Suprapubic skin (tissue), 4 donors: ENCODE data around the gene OR2T2. TPM values are rescaled to one million over a fixed set of nuclear protein-coding genes. Genes with fewer than 3 reads are reported as not detected.
"Not testable (repeated sequence)": the region's sequence is repeated elsewhere in the genome, so short reads cannot be mapped to it uniquely, and the experiment has no call there.

ENCODE experiments used
- DNase-seq, 2 donors: peaks; one replicate each; pipeline ENCODE4 v3.0.0-alpha.2; 2019; ENCODE audit warnings: low spot score in 2 of 2
- H3K27ac ChIP-seq: fragments of 200-600 bp; sonication (generic); one replicate; pipeline ENCODE4 v1.5.1; 2019
- H3K27me3 ChIP-seq: fragments of 200-600 bp; sonication (generic); one replicate; pipeline ENCODE4 v1.5.1; 2019
- H3K36me3 ChIP-seq: fragments of 200-600 bp; sonication (generic); one replicate; pipeline ENCODE4 v1.5.1; 2019
- H3K4me1 ChIP-seq: fragments of 200-600 bp; sonication (generic); one replicate; pipeline ENCODE4 v1.5.1; 2019
- H3K4me3 ChIP-seq: fragments of 200-600 bp; sonication (generic); one replicate; pipeline ENCODE4 v1.5.1; 2019; ENCODE audit warnings: mild to moderate bottlenecking
- H3K9me3 ChIP-seq: fragments of 200-600 bp; sonication (generic); one replicate; pipeline ENCODE4 v1.5.1; 2019
- CTCF ChIP-seq, 2 donors: fragments of 200-600 bp in 1 of 2; fragments of 450-650 bp in 1 of 2; sonication (generic) in 1 of 2; IDR thresholded peaks; one replicate each; pipeline ENCODE4 v1.5.1; 2016 to 2019; ENCODE audit warnings: antibody characterized with exemption in 2 of 2, mild to moderate bottlenecking in 1 of 2, moderate library complexity in 1 of 2
- EP300 ChIP-seq: sonication (generic); formaldehyde crosslinking; IDR thresholded peaks from one replicate; pipeline ENCODE4 v1.6.1; 2017; ENCODE audit warnings: antibody characterized with exemption
- POLR2A ChIP-seq, 2 donors: fragments of 450-650 bp; IDR thresholded peaks; one replicate each; pipeline ENCODE4 v1.6.1; 2017; ENCODE audit warnings: antibody characterized with exemption in 2 of 2, mild to moderate bottlenecking in 2 of 2, moderate library complexity in 2 of 2
- POLR2AphosphoS5 ChIP-seq, 3 donors: sonication (generic); formaldehyde crosslinking; IDR thresholded peaks; one replicate each; pipeline ENCODE4 v1.6.1; 2017; ENCODE audit warnings: antibody characterized with exemption in 3 of 3
- WGBS: methylation state at CpG from one replicate; pipeline ENCODE4 v1.1.5; 2018; 5-methylcytosine and 5-hydroxymethylcytosine counted together
- total RNA-seq, 4 donors: library from RNA; depleted of rRNA; stranded (reverse); fragments of >200 nt; gene quantifications; one replicate each; pipeline ENCODE4 v1.1.0, GENCODE V29; 2016

OR2T2 gene
- total RNA-seq, 4 donors from 2014 or later: 0.31 TPM; not detected in 3

GRCh38 chr1:248448409-248449074, 3.1 kb downstream of the OR2T2 start:
- not testable (repeated sequence) for H3K27ac ChIP-seq, H3K36me3 ChIP-seq, H3K4me3 ChIP-seq, H3K4me1 ChIP-seq, H3K27me3 ChIP-seq, H3K9me3 ChIP-seq, DNase-seq
- no CpG with 5 or more reads among the region's 4 CpGs for WGBS

- not testable (repeated sequence) for H3K4me1 ChIP-seq, H3K4me3 ChIP-seq, H3K9me3 ChIP-seq, H3K36me3 ChIP-seq, H3K27me3 ChIP-seq, H3K27ac ChIP-seq, DNase-seq
- WGBS: 75% methylated on average over 4 of the region's 6 CpGs
These were observed 4.5 kb downstream of the OR2T2 start for GRCh38 chr1:248449821-248450465.

GRCh38 chr1:248450466-248451145, 5.2 kb downstream of the OR2T2 start:
- H3K4me3 ChIP-seq, H3K36me3 ChIP-seq, DNase-seq, H3K27ac ChIP-seq, H3K9me3 ChIP-seq, H3K4me1 ChIP-seq, H3K27me3 ChIP-seq: not testable (repeated sequence)
- WGBS: 43% methylated on average over 2 of the region's 5 CpGs

- no CpG with 5 or more reads among the region's 7 CpGs for WGBS
- not testable (repeated sequence) for H3K4me1 ChIP-seq, DNase-seq, H3K9me3 ChIP-seq, H3K4me3 ChIP-seq, H3K27me3 ChIP-seq, H3K36me3 ChIP-seq, H3K27ac ChIP-seq
These were observed 8.2 kb downstream of the OR2T2 start for GRCh38 chr1:248453619-248454018.

- 90% methylated on average over 1 of the region's 4 CpGs for whole genome bisulfite sequencing
- DNase-seq, H3K9me3 ChIP-seq, H3K4me1 ChIP-seq, H3K27ac ChIP-seq, H3K4me3 ChIP-seq, H3K36me3 ChIP-seq, H3K27me3 ChIP-seq: not testable (repeated sequence)
These were observed 9.6 kb downstream of the OR2T2 start for GRCh38 chr1:248455045-248455444.

- H3K4me1 ChIP-seq, H3K36me3 ChIP-seq, H3K4me3 ChIP-seq, DNase-seq, H3K27me3 ChIP-seq, H3K9me3 ChIP-seq, H3K27ac ChIP-seq: not testable (repeated sequence)
- no CpG with 5 or more reads among the region's 2 CpGs for WGBS
These were observed 11.2 kb downstream of the OR2T2 start for GRCh38 chr1:248456635-248457034.

- not testable (repeated sequence) for H3K4me1 ChIP-seq, H3K27ac ChIP-seq, H3K9me3 ChIP-seq, DNase-seq, H3K36me3 ChIP-seq, H3K27me3 ChIP-seq, H3K4me3 ChIP-seq
- WGBS: 63% methylated on average over 7 of the region's 7 CpGs
These were observed 13.7 kb downstream of the OR2T2 start for GRCh38 chr1:248459117-248459516.

- Histone ChIP-seq H3K9me3 (no peaks in the 10 kb centered on the region), H3K27ac (no peak overlapping the region), H3K36me3 (no peaks in the 10 kb centered on the region), H3K4me3 (no peak overlapping the region), H3K4me1 (no peaks in the 10 kb centered on the region), H3K27me3 (no peaks in the 10 kb centered on the region)
- 85% methylated on average over 4 of the region's 4 CpGs for WGBS
- no peak for TF ChIP-seq POLR2AphosphoS5 (IDR thresholded peaks at IDR 0.05)
- no peak for TF ChIP-seq CTCF (IDR thresholded peaks at IDR 0.05)
- TF ChIP-seq POLR2A (IDR thresholded peaks at IDR 0.05): no peak
- no peak for TF ChIP-seq EP300
- DNase-seq: no peak
These were observed 25.7 kb downstream of the OR2T2 start for GRCh38 chr1:248471154-248471553.

GRCh38 chr1:248472111-248472510, 26.7 kb downstream of the OR2T2 start:
- not testable (repeated sequence) for H3K4me3 ChIP-seq, H3K36me3 ChIP-seq, H3K4me1 ChIP-seq, H3K27ac ChIP-seq, DNase-seq, H3K27me3 ChIP-seq, H3K9me3 ChIP-seq
- WGBS: 70% methylated on average over 2 of the region's 2 CpGs

GRCh38 chr1:248473051-248473450, 27.6 kb downstream of the OR2T2 start, which contains the start of gene OR2T3:
Gene OR2T3, plus strand, starts transcription at chr1:248473351. Its CDS starts 0 bp downstream, at chr1:248473351.
- not testable (repeated sequence) for H3K27ac ChIP-seq, H3K27me3 ChIP-seq, H3K36me3 ChIP-seq, DNase-seq, H3K4me3 ChIP-seq, H3K9me3 ChIP-seq, H3K4me1 ChIP-seq
- WGBS: 71% methylated on average over 1 of the region's 2 CpGs

GRCh38 chr1:248475660-248476059, 30.2 kb downstream of the OR2T2 start:
- not testable (repeated sequence) for H3K4me1 ChIP-seq, H3K27me3 ChIP-seq, H3K9me3 ChIP-seq, H3K4me3 ChIP-seq, H3K36me3 ChIP-seq, H3K27ac ChIP-seq, DNase-seq
- no CpG with 5 or more reads among the region's 1 CpG for WGBS

- DNase-seq: not testable (repeated sequence)
- 75% methylated on average over 13 of the region's 13 CpGs for WGBS
These were observed 36.5 kb downstream of the OR2T2 start for GRCh38 chr1:248481686-248482579.

More at GRCh38 chr1:248481686-248482579, 36.5 kb downstream of the OR2T2 start:
- H3K9me3 ChIP-seq, H3K4me1 ChIP-seq, H3K27ac ChIP-seq, H3K27me3 ChIP-seq, H3K4me3 ChIP-seq, H3K36me3 ChIP-seq: not testable (repeated sequence)
